GM06990 (cell line): Measurements from ENCODE around the gene NFAM1.

Experiments
- DNase-seq: peaks from one replicate; pipeline ENCODE4 v3.0.0-alpha.2; 2011; ENCODE audit not compliant: insufficient read length; ENCODE audit errors: extremely low read depth
- H3K27me3 ChIP-seq: replicated peaks from 2 replicates; pipeline ENCODE4 v1.6.0; 2011; ENCODE audit warnings: low read length; ENCODE audit not compliant: control insufficient read depth, insufficient read depth
- H3K36me3 ChIP-seq: 2 replicates; pipeline ENCODE4 v1.5.1; 2011; ENCODE audit warnings: low read length; ENCODE audit not compliant: control insufficient read depth, insufficient read depth
- H3K4me3 ChIP-seq: replicated peaks from 2 replicates; pipeline ENCODE4 v1.5.1; 2011; ENCODE audit warnings: low read depth, mild to moderate bottlenecking, control low read depth, low read length
- CTCF ChIP-seq: IDR thresholded peaks from 2 replicates; pipeline ENCODE4 v1.5.1; 2011; ENCODE audit warnings: low read length, control low read depth, mild to moderate bottlenecking, inconsistent platforms; ENCODE audit not compliant: insufficient read depth, poor library complexity, severe bottlenecking

NFAM1 gene

GRCh38 chr22:42452916-42453315 lies 20.7 kb upstream of the NFAM1 start:
- DNase-seq, result no peak
- no peaks in the 10 kb centered on the region for H3K27me3 ChIP-seq
- no peak overlapping the region for H3K4me3 ChIP-seq
- H3K36me3 ChIP-seq, result no peaks in the 10 kb centered on the region
- TF ChIP-seq CTCF, result no peak

- no peak for TF ChIP-seq CTCF
- Histone ChIP-seq H3K4me3 (no peak overlapping the region), H3K36me3 (no peaks in the 10 kb centered on the region), H3K27me3 (no peaks in the 10 kb centered on the region)
- DNase-seq, result no peak
Observed at GRCh38 chr22:42452456-42452855, 20.3 kb upstream of the NFAM1 start.

DNA sequence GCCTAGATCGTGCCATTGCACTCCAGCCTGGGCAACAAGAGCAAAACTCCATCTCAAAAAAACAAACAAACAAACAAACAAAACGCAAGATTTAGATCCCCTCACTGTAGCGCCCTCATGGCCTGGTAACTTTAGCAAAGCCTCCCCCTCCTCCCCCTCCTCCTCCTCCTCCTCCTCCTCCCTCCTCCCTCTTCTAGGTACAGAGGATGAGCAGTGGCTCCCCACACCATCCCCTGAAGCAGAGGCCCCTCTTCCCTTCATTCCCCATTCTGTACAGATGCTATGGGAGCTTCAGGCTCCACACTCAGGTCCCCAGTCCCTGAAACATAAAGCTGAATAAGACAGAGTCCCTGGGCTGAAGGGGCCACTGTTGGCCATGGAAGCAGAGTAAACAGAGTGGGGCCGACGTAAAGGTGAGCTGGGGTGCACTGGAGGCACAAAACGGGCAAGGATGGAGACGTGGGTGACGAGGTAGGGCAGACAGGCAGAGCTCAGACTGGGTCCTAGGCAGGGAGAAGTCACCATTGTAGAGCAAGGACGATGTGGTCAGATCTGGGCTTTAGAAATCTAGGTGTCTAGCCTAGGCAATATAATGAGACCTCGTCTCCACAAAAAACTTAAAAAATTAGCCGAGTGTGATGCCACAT lies 19.4 kb upstream of the NFAM1 start:
- no peak for DNase-seq
- Histone ChIP-seq H3K36me3 (no peaks in the 10 kb centered on the region), H3K4me3 (no peak overlapping the region), H3K27me3 (no peaks in the 10 kb centered on the region)
- no peak for TF ChIP-seq CTCF

- TF ChIP-seq CTCF, result no peak
- DNase-seq, result no peak
- H3K4me3 ChIP-seq, result no peak overlapping the region
- H3K27me3 ChIP-seq, result no peaks in the 10 kb centered on the region
- H3K36me3 ChIP-seq, result no peaks in the 10 kb centered on the region; the same call in 1 of the 2 replicates
Observed at GRCh38 chr22:42450862-42451261, 18.7 kb upstream of the NFAM1 start.

DNA sequence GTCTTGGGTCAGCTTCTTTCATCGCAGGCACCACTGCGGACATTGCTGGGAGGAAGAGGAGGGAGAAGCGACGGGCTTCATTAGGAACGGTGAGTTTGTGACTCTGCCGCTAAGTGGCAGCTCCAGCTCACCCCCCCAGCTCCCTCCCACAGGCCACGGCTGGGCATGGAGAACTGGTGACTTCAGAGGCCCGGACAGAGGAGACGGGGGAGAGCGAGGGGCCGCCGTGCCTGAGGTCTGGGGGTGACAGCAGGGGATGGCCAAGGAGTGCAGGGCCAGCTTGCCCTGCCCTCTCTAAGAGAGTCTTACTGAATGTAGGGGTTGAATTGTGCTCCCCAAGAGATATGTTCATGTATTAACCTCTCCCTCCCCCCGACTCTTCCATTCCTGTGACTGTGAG lies 13.9 kb upstream of the NFAM1 start:
- Histone ChIP-seq H3K27me3 (no peaks in the 10 kb centered on the region), H3K36me3 (peaks cover 1% of the 10 kb centered on the region), H3K4me3 (no peak overlapping the region)
- no peak for TF ChIP-seq CTCF
- no peak for DNase-seq
